Osteocyte (in vitro differentiated cells): ENCODE data around the gene ARHGAP31. TPM values are rescaled to one million over a fixed set of nuclear protein-coding genes. Genes with fewer than 3 reads are reported as not detected.
A peak's percentile ranks its signal among the peaks of the same experiment; 100 is the strongest.
"Not testable (repeated sequence)": the region's sequence is repeated elsewhere in the genome, so short reads cannot be mapped to it uniquely, and the experiment has no call there.

Experiments used
- DNase-seq: peaks from one replicate; pipeline ENCODE4 v3.0.0; 2021; ENCODE audit warnings: mixed read lengths; ENCODE audit not compliant: unreplicated experiment; ENCODE audit errors: extremely low spot score
- H3K27ac Mint-ChIP-seq: one replicate; pipeline ENCODE4 v1.8.0; 2021; ENCODE audit warnings: mild to moderate bottlenecking, mixed read lengths; ENCODE audit not compliant: unreplicated experiment
- H3K27me3 Mint-ChIP-seq: one replicate; pipeline ENCODE4 v1.8.0; 2021; ENCODE audit warnings: mixed read lengths; ENCODE audit not compliant: unreplicated experiment
- H3K36me3 Mint-ChIP-seq: one replicate; pipeline ENCODE4 v1.8.0; 2021; ENCODE audit warnings: mixed read lengths; ENCODE audit not compliant: unreplicated experiment
- H3K4me1 Mint-ChIP-seq: one replicate; pipeline ENCODE4 v1.8.0; 2021; ENCODE audit warnings: mixed read lengths; ENCODE audit not compliant: unreplicated experiment
- H3K4me3 Mint-ChIP-seq: one replicate; pipeline ENCODE4 v1.8.0; 2021; ENCODE audit warnings: mild to moderate bottlenecking, moderate library complexity, mixed read lengths; ENCODE audit not compliant: unreplicated experiment
- H3K9me3 Mint-ChIP-seq: one replicate; pipeline ENCODE4 v1.8.0; 2021; ENCODE audit warnings: mixed read lengths; ENCODE audit not compliant: unreplicated experiment
- CTCF ChIP-seq: fragments of 200-600 bp; sonication (generic); IDR thresholded peaks from 2 replicates; pipeline ENCODE4 v1.5.0; 2021; ENCODE audit warnings: antibody characterized with exemption, mild to moderate bottlenecking, moderate library complexity
- total RNA-seq: library from RNA; stranded (reverse); gene quantifications from 2 replicates; pipeline ENCODE4 v1.2.1, GENCODE V29; 2021

The ARHGAP31 gene
- total RNA-seq, 1 donor from 2014 or later, result 49.7 TPM

- H3K27me3 Mint-ChIP-seq, result no peaks in the 10 kb centered on the region
- no peak overlapping the region for H3K4me3 Mint-ChIP-seq
- TF ChIP-seq CTCF, result no peak
- no peaks in the 10 kb centered on the region for H3K9me3 Mint-ChIP-seq
- peaks cover 61% of the 10 kb centered on the region for H3K4me1 Mint-ChIP-seq
- H3K27ac Mint-ChIP-seq, result peak overlapping the region; percentile 76
- H3K36me3 Mint-ChIP-seq, result no peaks in the 10 kb centered on the region
- no peak for DNase-seq
Observed at GRCh38 chr3:119351581-119351980, 57.4 kb downstream of the ARHGAP31 start.

GRCh38 chr3:119352034-119352609 is 57.9 kb downstream of the ARHGAP31 start:
- Mint-ChIP-seq H3K27ac (peak overlapping the region; percentile 76), H3K27me3 (no peaks in the 10 kb centered on the region), H3K36me3 (no peaks in the 10 kb centered on the region), H3K9me3 (no peaks in the 10 kb centered on the region), H3K4me3 (no peak overlapping the region), H3K4me1 (peaks cover 60% of the 10 kb centered on the region)
- TF ChIP-seq CTCF, result no peak
- no peak for DNase-seq

GRCh38 chr3:119352863-119353527 is 58.8 kb downstream of the ARHGAP31 start:
- Mint-ChIP-seq H3K36me3 (no peaks in the 10 kb centered on the region), H3K4me1 (peaks cover 67% of the 10 kb centered on the region), H3K27me3 (no peaks in the 10 kb centered on the region), H3K9me3 (no peaks in the 10 kb centered on the region), H3K4me3 (no peak overlapping the region), H3K27ac (peak overlapping the region; percentile 76)
- peak; percentile 47 for TF ChIP-seq CTCF
- DNase-seq, result no peak

GRCh38 chr3:119355608-119356007 is 61.4 kb downstream of the ARHGAP31 start:
- DNase-seq, H3K4me3 Mint-ChIP-seq, H3K27me3 Mint-ChIP-seq, H3K9me3 Mint-ChIP-seq, H3K36me3 Mint-ChIP-seq, H3K27ac Mint-ChIP-seq: not testable (repeated sequence)
- peaks cover 62% of the 10 kb centered on the region for H3K4me1 Mint-ChIP-seq

- no peak for DNase-seq
- TF ChIP-seq CTCF, result no peak
- Mint-ChIP-seq H3K27ac (no peak overlapping the region), H3K4me3 (no peak overlapping the region), H3K27me3 (no peaks in the 10 kb centered on the region), H3K4me1 (peaks cover 55% of the 10 kb centered on the region), H3K36me3 (no peaks in the 10 kb centered on the region), H3K9me3 (no peaks in the 10 kb centered on the region)
Observed at GRCh38 chr3:119356646-119357045, 62.5 kb downstream of the ARHGAP31 start.
